Epithelial cell of proximal tubule (primary cell): Measurements from ENCODE around the gene ANK3. TPM values are rescaled to one million over a fixed set of nuclear protein-coding genes. Genes with fewer than 3 reads are reported as not detected.

ENCODE experiments used
- DNase-seq: peaks from one replicate; pipeline ENCODE4 v3.0.0-alpha.2; 2011; ENCODE audit warnings: low read depth
- H3K4me3 ChIP-seq: 2 replicates; pipeline ENCODE4 v1.5.1; 2011; ENCODE audit warnings: low read depth, mild to moderate bottlenecking, low read length
- CTCF ChIP-seq: conservative IDR thresholded peaks from 2 replicates; pipeline ENCODE4 v1.5.1; 2012; ENCODE audit warnings: low read depth, mild to moderate bottlenecking, low read length
- total RNA-seq: library from RNA; depleted of rRNA; stranded (reverse); fragments of >200 nt; gene quantifications from 2 replicates; pipeline ENCODE4 v1.2.3, GENCODE V29; 2015

Gene ANK3
- total RNA-seq, 1 donor from 2014 or later = 6.6 TPM

GRCh38 chr10:60290558-60290957 is 99.1 kb downstream of the ANK3 start:
- TF ChIP-seq CTCF = no peak
- no peak overlapping the region for H3K4me3 ChIP-seq
- no peak for DNase-seq

- no peak overlapping the region for H3K4me3 ChIP-seq
- TF ChIP-seq CTCF = no peak
- DNase-seq = no peak
Observed at GRCh38 chr10:60289800-60290199, 99.9 kb downstream of the ANK3 start.

- H3K4me3 ChIP-seq = no peak overlapping the region
- TF ChIP-seq CTCF = no peak
- DNase-seq = no peak
Observed at GRCh38 chr10:60288256-60288655, 101.4 kb downstream of the ANK3 start.

- no peak overlapping the region for H3K4me3 ChIP-seq
- no peak for TF ChIP-seq CTCF
- DNase-seq = no peak
Observed at GRCh38 chr10:60286559-60286958, 103.1 kb downstream of the ANK3 start.

GRCh38 chr10:60283397-60283796 is 106.3 kb downstream of the ANK3 start:
- DNase-seq = no peak
- H3K4me3 ChIP-seq = no peak overlapping the region
- TF ChIP-seq CTCF = no peak

GRCh38 chr10:60282771-60283353 is 106.8 kb downstream of the ANK3 start:
- TF ChIP-seq CTCF = no peak
- no peak overlapping the region for H3K4me3 ChIP-seq

GRCh38 chr10:60281792-60282353 is 107.8 kb downstream of the ANK3 start:
- no peak overlapping the region for H3K4me3 ChIP-seq
- no peak for DNase-seq
- no peak for TF ChIP-seq CTCF

More at GRCh38 chr10:60282771-60283353, 106.8 kb downstream of the ANK3 start:
- peak; percentile 15 for DNase-seq
